HG03439 (cell line): ENCODE data around the gene RPS6KA2.

Experiments
- ATAC-seq: cut with Tn5 transposase; IDR thresholded peaks from one replicate; pipeline ENCODE4 v1.9.1; 2021; ENCODE audit warnings: mild to moderate bottlenecking, moderate library complexity; ENCODE audit not compliant: unreplicated experiment

Gene RPS6KA2

DNA sequence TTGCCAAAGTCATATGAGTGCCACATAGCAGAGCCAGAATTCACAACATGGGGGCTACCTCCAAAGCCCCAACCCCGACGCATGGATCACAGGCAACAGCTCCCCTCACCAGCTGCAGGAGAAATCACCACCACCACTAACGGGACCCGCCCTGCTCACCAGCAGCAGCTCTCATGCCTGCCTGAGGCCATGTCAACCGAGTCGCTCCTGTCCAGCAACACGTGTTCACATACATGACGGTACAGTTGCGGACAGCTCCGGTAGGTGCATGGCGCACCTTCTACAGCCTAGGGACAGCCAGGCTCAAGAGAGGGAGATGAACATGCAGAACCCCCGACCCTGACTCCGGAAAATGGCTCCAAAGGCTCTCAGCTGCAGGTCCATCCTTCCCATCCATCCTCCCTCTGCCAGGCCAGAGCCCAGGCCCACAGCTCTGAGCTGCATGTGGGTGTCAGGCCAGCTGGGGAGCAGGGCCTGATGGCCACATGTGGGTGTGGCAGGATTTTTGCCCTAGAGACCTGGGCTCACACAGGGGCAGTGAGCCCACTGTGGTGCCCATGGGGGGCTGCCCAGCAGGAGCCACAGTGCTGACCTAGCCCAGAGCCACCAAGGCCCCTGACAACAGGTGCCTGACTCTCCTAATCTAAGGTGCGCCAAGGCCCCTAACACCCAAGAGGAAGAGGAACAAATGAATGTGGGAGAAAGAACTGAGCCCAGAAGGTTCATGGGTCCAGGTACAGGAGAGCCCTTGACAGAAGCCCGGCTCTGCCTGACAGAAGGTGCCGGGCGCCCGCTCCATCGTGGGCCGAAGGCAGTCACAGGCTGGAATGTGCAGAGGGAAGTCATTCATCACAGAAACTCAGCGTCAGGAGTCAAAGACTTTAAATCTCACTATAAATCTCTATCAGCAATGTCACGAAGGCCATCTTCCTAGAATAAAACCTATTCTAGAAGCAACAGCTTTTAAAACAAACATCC, 10.5 kb downstream of the RPS6KA2 start:
- no peak for ATAC-seq

DNA sequence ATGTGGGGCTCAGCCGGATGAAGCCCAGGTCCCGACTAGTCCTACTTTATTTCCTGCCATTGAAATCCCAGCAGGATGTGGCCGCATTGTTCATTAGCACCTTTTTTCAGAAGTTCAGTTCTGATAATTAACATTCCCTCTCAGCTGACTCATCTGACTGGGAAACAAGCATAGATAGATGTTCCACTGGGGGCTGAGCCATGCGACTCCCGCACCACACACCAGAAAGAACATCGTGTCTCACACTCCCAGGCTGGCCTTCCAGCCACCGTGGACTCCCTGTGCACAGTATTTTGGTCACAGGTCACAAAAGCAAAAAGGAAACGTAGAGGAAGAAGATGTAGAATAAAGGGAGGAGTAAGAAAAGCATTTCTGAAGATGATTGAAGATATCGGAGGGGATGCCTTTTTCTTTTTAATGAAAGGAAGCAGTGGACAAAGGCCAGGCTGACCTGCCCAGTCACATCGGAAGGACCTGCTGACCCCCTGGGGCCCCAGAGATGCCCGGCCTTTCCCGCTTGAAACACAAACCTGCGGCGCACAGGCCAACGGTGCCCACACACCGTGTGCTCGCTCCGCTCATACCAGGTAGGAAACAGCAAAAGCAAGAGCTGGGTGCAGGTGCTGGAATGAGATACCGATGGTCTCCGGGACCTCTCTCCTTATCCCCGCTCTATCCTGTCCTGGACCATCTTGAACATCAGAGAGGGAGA, 11.8 kb downstream of the RPS6KA2 start:
- ATAC-seq, result no peak

DNA sequence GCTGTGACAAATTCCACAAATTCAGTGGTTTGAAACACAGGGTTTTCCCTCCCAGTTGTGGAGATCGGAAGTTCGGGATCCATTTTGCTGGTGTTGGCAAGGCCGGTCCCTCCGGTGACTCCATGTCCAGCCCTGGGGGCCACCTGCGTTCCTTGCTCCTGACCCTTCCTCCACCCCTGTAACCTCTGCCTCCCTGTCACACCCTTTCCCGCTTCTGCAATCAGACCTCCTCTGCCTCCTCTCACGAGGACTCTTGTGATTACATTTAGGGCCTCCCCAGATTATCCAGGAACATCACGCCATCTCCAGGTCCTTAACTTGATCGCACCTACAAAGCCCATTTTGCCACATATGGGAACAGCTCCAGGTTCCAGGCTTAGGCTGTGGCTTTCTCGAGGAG, 12.5 kb downstream of the RPS6KA2 start:
- ATAC-seq, result no peak

DNA sequence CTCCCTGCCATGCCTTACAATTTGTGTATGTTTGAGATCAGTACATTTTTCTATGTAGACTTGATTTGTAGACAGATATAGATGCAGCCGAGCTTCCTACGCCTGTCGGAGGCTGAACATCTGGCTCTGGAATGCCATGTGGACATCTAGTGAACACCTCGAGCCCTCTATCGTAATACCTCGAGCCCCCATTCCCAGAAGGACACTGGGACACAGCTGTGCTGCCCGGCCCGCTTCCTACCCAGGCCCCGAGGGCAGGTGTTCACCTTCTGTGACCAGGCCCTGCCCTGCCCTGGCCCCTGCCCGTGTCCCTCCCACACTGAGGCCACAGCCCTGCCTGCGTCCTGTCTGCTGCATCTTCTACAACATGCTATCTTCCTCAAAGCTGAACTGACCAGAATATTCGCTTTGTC, 12.9 kb downstream of the RPS6KA2 start:
- ATAC-seq, result no peak

DNA sequence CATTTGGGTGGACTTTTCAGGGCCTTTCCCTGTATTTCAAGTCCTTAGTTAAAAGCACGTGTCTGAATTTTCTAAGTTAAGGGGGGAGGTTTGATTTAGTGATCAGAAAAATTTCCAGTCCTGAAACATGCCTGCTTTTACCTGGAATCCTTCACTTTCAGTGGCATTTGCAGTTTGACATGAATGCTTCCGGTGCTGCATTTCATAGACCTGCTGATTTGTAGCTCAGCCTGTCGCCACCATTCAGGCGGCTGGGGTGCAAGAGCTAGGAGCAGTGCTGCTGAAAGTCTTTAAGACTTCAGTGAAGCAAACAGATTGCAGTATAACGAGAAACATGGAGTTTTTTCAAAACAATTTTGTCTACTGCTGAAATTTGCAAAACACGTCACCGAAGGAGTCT, 14.0 kb downstream of the RPS6KA2 start:
- ATAC-seq, result no peak

DNA sequence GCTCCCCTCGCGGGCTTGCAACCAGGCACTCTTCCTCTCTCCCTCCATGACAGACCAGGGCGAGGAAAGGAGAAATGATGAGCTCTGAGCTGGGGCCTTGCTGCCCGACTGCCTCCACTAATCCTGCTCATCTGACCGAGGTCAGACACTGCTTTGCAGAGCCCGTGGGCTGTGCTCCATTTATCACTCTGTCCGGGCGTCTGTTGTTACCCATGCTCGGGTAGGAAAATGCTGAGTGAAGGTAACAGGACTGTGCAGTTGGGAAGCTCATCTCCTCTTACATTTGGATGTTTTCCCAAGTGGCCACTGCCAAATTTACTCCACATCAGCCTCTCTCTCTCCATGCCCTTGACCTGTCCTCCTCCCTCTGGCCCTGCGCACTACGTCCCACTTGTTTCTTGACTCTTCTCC, 14.6 kb downstream of the RPS6KA2 start:
- no peak for ATAC-seq

DNA sequence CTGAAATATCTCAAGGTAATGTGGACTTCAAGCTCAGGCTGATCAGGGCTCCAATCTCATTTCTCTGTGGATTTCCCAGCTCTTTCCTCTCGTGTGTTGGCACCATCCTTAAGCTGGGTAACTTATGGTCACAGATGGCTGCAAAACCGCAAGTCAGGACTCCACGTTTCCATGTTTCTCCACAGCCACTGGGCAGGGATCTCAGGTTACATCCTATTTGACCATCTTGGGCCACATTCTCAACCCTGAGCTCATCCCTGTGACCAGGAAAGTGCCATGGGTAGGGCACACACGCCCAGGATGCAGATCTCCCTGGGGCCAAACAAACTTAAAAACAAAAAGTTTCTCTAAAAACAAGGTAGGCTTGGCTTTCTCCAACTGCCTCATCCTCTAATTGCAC, 15.4 kb downstream of the RPS6KA2 start:
- no peak for ATAC-seq

DNA sequence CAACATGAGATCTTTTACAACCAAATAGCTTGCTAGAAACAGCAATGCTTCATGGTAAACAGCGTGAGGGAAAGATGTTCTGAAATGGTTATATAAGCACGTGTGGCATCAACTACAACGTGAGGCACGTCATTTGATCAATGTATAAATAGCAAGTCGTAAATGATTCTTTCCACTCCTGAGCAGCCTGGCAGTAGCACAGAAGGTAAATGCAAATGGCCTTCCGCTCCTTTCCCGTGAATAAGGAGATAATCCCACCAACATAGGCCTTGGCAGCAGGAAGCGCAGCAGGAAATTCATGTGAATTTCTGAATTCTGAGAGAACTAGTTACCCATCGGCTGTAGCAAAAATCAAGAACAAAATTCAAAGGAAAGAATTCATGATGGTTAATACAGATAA, 17.0 kb downstream of the RPS6KA2 start:
- ATAC-seq, result no peak

DNA sequence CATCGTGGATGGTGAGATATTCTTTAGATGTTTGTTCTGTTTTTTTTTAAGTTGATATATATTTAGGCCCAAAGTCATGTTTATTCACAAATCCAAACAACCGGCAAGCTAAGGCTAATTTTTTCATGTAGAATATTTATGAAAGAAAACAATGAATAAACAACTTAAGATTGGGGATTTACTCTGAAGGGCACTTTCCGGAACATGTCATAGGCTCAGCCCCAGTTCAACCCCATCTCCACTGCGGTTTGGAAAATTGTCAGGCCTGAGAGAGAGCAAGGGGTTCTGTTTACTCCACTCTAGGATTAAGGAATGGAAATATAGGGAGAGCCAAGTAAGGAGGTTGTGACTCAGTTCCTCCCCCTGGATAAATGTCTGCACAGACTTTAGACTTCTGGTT, 18.3 kb downstream of the RPS6KA2 start:
- ATAC-seq, result no peak

DNA sequence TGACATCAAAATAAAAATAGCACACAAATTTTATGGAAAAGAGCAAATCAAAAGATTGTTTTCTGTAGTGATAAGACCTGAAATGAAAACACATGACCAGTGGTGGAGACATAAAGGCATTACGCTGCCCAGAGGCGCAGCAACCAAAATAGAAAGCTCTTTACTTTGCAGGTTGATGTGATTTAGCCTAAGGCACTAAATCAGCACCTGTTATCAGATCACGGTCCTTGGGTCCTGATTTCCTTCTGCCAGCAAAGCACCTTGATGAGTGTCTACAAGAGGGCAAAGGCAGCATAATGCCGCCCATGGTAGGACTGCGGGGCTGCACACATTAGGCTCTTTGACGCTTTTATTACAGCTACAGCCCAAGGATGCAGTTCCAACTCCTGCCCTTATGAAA, 21.3 kb downstream of the RPS6KA2 start:
- no peak for ATAC-seq

DNA sequence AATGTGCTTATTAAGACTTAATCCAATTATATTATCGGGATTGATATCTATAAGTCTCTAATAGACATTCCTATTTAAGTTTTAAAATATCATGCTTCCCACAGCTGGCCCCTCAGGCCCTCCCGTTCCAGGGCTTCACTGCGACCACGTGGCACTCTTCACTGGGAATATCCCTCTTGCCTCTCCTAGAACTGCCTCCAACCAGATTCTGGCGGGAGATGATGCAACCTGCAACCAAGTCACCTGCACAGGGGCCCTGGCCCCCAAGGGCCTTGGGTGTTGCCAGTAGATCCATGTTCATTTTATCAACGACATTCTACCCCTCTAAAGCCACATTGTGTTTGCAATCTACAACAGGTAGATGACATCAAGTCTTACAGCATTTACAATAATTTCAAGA, 22.1 kb downstream of the RPS6KA2 start:
- ATAC-seq, result no peak

DNA sequence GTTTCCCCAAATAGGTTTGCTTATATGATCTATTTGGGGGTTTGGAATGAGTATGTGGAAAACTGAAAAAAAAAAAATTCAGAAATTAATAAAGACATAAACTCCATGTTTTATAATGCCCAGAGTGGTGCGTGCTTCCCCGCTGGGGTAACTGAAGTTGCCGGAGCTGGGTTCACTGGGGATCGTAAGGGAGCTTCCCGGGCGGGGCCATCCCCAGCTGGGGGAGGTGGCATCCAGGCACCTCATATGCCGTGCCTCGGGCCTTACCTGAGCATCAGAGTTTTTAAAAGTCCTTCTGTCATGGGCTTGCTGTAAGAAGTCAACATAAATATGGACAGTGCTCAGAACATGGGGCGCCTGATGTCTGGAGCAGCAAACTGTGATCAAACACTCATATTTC, 22.7 kb downstream of the RPS6KA2 start:
- ATAC-seq, result no peak

DNA sequence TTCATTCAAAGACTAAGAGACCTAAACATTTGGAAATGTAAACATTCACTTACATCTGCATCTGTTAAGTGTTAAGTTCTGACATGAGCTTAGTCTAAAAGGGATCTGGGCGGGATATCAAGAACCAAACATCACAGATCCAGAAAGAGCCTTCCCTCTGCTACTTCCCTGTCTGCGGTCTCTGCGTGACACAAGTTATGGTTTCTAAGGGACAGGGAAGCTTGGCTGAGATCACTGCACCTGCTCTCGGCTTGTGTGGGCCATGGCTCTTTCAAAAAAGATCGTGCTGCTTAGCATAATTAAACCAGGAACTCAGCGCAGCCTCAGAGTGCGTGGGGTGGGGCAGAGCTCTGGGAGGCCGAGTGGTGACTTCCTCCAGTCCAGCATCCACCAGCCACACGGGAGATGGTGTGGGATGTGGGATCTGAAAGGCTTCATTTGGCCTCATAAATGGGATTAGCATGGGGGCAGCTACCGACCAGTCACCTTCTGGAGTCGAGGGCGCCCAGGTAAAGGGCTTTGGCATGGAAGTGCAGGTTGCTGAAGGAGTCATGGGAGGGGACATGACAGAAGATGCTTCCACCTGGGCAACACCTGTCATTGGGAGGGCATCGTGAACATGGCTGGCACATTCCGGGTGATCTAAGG, 23.9 kb downstream of the RPS6KA2 start:
- no peak for ATAC-seq

DNA sequence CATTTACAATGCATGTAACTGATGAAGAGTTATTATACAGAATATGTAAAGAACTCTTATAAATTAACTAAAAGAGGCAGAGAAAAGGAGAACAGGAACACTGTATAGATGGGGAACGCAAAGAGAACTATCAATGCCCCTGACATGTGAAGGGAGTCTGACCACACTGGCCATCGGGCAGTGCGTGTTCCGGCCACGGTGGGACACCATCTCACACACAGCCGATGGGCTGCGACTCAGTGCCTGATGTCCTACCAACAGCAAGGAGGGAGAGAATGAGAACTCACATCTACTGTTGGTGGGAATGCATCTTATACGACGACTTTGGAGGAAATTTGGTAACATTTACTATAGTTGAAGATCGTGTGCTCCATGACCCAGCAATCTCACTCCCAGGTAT, 25.1 kb downstream of the RPS6KA2 start:
- ATAC-seq, result no peak

DNA sequence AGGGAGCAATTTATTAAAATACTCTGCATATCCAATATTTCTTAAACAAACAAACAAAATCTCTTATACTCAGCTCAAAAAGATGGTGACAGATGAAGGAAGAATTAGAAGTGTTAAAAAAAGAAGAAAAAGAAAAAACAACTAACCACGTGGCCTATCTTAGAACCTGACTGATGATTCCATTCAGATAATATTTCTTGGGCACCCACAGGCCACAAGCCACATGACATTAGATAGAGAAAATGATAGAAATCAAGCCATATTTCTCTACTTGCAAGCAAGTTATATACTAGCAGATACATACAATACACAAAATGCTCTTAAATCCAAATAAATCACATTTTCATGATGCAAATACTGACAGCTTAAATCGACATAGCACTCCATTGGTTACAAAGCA, 26.1 kb downstream of the RPS6KA2 start:
- ATAC-seq, result no peak

DNA sequence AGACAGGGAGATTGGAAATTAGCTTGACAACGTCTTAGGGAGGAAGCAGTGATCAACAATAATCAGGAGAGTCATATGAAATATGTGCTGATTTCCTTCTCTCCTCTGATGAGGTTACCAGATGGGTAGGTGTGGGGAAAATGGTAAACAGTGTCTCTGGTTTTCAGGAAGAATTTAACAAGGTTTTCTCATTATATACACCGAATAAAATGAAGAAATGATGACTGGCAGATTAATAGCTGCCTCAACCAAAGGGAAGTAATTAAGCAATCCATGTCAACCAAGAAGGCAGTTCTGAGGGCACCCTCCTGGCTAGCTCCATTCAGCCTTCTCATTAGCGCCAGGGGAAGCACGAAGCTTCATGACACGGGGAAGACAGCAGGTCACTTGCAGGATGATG, 27.8 kb downstream of the RPS6KA2 start:
- ATAC-seq, result no peak

DNA sequence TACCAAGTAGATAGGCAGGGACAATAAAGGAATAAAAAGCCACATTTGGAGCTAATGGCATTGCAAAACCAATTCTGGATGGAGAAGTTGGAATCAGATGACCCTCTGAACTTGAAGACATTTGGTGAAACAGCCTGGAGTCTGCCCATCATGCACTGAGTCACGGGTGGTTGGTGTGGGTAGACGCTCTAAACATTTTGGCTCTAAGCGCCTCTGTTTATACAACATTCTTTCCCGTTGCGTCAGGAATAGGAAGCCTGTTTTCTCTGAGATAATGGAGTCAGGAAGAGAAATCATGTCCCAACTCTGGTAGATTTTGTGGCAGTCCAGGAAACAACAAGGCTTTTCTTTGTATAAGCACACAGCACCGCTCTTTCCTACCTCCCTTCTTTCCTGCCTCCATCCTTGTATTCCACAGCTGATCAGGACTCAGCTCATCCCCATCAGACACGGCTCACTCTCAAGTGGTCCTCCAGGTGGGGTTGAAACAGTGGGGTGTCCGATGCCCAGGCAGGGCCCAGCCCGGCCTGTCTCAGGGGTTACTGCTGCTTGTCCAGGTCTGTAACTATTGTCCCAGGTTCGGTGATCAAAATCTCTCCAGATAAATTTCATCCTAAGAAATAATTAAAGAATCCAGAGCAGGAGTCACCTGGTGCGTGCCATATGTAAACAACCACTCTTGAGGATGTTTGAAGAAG, 28.5 kb downstream of the RPS6KA2 start:
- ATAC-seq, result no peak

DNA sequence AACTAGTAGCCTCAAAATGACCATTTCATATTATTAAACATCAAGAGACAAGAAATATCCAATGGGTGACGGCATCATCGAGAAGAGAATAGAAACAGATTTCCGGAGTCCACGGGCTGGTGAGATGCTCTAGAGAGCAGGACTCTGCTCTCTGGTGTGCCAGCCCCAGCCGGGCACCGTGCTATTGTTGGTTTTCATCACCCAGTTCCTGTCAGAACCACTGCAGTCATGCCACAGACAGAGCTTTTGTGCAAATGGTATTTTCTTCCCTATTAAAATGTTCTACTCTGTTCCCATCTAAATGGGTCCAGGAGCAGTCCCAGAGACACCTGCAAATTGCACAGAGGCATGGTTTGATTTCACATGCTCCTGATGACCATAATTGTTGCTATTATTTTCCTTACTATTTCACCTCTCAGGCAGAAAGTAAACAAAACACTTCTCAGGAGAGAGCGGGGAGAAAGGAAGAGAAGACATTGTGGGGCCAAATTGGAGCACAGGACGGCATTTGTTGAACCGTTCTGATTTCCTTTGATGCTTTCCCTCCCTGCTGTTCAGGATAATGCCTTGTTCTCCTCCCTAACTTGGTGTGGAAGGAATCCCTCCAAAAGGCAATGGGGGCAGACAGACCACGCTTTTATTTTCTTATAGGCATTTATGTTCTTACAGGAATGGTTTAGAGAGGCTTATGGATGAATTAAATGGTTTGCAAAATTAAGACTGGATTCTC, 29.2 kb downstream of the RPS6KA2 start:
- ATAC-seq, result no peak

DNA sequence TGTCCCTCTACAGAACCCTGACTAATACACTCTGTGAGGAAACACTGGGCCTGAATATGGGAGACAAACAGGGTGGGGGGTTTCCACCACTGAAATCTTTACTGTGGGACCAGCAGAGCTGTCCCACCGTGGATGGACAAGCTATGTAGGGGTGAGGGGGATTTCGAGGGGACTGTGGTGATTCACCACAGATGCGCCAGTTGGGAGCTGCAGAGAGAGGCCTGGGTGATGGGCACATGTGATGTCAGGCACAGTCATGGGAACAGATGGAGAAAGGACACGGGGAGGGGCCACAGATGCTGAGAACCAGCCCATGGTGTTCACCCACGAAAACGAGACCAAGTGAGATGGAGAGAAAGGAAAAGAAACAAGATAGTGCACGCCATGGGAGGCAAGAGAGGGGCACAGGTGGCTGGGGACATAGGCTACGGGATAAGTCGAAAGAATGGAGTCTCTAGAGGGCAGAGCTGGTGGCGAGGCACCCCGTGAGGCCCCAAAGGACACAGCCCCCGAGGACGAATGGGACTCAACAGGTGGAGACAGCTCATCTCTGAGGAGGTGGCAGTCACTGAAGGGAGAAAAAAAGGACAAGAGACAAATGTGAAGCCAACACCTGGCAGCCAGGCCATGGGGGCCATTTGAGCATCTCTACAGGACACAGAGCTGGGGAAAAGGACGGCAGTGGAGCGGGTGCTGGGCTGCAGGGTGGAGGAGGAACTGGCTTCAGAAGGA, 30.1 kb downstream of the RPS6KA2 start:
- no peak for ATAC-seq

DNA sequence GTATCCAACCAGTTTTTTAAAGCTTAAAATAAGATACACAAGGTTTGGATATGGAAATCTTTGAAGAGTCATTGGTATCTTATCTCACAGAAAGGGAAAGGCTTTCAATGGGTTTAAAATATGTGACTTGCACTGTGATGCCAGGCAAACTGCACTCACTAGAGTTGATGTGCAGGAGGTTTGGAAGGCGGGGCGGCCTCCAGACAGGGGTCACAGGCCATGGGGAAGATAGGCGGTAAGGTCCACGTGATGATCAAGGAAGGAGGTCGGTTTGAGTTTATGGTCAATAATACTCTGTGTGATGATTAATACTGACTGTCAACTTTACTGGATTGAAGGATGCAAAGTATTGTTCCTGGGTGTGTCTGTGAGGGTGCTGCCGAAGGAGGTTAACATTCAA, 31.1 kb downstream of the RPS6KA2 start:
- no peak for ATAC-seq
